Heart left ventricle (tissue), 13 donors: ENCODE results near the gene THAP5.

Experiments used
- POLR2A ChIP-seq, 2 donors: fragments of 450-650 bp; IDR thresholded peaks; one replicate each; pipeline ENCODE4 v1.6.1; 2017; ENCODE audit warnings: antibody characterized with exemption in 2 of 2, mild to moderate bottlenecking in 2 of 2, moderate library complexity in 2 of 2
- TF ChIP-seq, protein P1 (sequence below), 12 donors: fragments of 200-600 bp; sonication (generic) in 4 of 12; IDR thresholded peaks; one replicate each; pipeline versions ENCODE4 v1.5.0 to v1.8.0; 2018 to 2022; ENCODE audit warnings: antibody characterized with exemption in 12 of 12, mild to moderate bottlenecking in 5 of 12
- donor health status: ischemic (EF 13 %, LVEDD 7.1; RV severe dilation, severe dysfunction).
- donor health status: DM: no; HTN: yes; CAD: no.
- donor health status: DM: no; HTN: no; CAD: no.
- donor health status: ischemic (EF 25% LVEDD 6.9; RV normal size, moderate dysfunction).
- donor health status: ischemic (EF 25% LVEDD 5.7; RV mildly dilated, moderate dysfunction).
- donor health status: ischemic (EF 35%, LVEDD 5.7; RV mildly dilated, moderate dysfunction).
- donor health status: nonischemic (EF 11% LVEDD 7.7; RV severe dilation, severe dysfunction).
- donor health status: DM: yes; HTN: yes; CAD: no.
- donor health status: PGD.
- donor health status: ischemic (EF 29% LVEDD 5.4; RV normal size, mild dysfunction).
- donor health status: nonischemic (EF 23%, LVEDD 6.1; RV moderate dilation, normal function).

DNA sequence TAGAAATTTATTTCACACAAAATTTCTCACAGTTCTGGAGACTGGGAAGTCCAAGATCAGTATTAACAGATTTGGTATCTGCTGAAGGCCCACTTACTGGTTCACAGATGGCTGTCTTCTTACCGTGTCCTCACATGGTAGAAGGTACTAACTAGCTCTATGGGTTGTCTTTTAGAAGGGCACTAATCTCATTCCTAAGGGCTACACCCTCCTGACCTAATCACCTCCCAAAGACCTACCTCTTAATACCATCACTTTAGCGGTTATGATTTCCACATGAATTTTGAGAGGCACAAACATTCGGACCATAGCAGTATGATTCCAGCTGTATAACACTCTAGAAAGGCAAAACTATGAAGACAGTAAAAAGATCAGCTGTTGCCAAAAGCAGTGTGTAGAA lies 51.6 kb downstream of the THAP5 start:
- TF ChIP-seq, protein P1, sequence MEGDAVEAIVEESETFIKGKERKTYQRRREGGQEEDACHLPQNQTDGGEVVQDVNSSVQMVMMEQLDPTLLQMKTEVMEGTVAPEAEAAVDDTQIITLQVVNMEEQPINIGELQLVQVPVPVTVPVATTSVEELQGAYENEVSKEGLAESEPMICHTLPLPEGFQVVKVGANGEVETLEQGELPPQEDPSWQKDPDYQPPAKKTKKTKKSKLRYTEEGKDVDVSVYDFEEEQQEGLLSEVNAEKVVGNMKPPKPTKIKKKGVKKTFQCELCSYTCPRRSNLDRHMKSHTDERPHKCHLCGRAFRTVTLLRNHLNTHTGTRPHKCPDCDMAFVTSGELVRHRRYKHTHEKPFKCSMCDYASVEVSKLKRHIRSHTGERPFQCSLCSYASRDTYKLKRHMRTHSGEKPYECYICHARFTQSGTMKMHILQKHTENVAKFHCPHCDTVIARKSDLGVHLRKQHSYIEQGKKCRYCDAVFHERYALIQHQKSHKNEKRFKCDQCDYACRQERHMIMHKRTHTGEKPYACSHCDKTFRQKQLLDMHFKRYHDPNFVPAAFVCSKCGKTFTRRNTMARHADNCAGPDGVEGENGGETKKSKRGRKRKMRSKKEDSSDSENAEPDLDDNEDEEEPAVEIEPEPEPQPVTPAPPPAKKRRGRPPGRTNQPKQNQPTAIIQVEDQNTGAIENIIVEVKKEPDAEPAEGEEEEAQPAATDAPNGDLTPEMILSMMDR (IDR thresholded peaks at IDR 0.05): no peak
- TF ChIP-seq POLR2A (IDR thresholded peaks at IDR 0.05): no peak
